Cerebellar nuclear complex (tissue), 1 donor: ENCODE measurements around the gene ADAMTSL2.

Source experiments
- DNase-seq, 2 experiments: peaks; one replicate each; lab custom pipeline; 2025; lab: John Stamatoyannopoulos, UW

Gene ADAMTSL2

DNA sequence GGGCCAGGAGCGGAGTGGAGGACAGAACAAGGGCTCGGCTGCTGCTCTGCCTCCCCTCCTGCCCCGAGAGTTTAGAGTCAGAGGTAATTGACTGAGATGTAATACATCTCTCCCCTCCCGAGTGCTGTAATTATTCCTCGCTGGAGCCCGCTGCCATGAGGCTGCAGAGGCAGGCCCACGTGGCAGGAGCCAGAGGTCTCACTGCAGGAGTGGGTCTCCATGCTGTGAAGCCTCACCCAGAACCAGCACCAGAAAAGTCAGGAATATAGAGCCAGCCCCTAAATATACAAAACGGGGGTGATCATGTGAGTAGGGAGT, 72.2 kb downstream of the ADAMTSL2 start:
- DNase-seq: no peak

GRCh38 chr9:133607381-133607780, 72.9 kb downstream of the ADAMTSL2 start:
- DNase-seq: no peak

DNA sequence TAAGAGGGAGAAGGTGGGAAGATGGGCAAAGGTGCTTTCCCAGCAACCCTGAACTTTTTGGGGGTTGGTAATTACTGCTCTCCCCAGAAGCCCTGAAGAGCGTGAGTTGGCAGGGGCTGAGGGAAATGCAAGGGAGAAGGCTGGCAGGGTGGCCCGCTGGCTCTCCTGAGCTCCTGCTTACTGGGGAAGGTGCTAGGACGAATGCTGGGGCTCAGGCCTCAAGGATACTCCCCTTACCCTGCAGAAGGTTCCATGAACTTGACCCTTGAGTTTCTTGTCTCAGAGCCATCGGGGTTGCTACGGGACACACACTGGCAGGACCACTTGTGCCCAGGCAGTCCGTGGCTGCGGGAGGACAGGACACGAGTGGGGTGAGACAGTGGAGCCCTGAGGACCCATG, 73.5 kb downstream of the ADAMTSL2 start:
- no peak for DNase-seq

DNA sequence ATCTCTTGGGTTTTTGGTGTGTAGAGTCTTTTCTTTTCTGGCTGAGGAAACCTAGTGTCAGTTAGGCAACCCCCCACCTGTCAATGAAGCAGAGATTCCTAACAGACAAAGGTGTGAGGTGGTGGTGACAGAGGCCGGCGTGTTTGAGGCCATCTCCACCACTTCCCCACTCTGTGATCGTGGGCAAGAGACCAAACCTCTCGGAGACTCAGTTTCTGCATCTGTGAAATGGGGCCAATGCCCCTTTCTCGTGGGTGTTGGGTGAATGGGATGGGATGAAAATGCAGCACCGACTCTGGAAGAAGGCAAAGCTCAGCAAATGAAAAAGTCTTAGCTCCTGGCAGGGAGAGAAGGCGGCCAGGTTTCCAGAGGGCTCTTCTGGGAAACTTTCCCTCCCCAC, 73.9 kb downstream of the ADAMTSL2 start:
- no peak for DNase-seq

DNA sequence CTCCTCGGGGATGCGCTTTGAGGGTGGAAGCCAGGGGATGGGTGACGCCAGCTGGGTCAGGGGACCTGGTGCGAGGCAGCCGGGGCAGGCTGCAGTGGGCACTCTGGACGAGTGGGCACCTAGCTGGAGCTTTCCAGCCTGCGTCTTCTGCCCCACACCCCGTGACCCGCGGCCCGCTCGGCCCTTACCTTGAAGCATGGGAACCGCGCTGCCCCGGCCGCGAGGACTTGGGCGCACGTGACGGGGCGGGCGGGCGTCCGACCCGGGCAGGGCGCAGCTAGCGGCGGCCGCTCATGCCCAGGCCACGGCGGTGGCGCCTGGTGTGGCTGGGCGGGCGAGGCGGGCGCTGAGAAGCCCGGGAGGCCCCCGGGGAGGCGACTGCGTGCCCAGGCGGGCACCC, 74.4 kb downstream of the ADAMTSL2 start:
- no peak for DNase-seq

DNA sequence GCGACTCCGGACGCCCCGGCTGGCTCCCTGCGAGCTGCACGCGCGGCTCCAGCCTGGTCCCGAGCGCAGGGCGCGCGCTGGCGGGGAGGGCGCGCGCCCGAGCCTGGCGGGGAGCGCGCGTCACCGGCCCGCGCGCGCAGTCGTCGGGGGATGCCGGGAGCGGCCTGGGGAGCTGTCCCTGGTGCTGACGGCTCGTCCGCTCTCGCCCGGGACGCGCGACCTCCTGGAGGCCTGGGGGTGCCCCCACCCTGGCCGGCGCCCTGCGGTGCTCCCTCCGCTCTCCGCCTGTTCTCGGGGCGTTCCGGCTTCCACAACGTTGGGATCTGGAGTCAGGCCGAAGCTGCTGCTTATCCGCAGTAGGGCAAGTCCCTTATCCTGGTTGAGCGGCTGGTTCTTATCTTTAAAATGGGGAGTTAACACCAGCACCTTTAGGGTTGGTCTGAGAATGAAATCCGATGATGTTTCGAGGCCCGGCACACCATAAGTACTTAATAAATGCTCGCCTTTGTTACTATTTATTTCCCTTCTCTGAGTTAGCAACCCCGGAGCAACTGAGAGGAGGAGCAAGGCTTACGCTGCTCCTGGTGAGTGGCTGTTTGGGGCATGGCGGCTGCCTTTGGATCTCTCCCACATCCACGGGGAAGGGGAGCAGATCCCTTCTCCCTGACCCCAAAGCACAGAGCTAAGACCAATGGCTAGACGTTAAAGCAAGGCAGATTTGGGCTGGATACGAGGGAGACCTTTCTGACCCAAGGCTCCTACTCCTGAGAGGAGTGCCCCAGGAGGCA, 75.0 kb downstream of the ADAMTSL2 start, which contains the start of gene FAM163B:
Gene FAM163B, minus strand, starts transcription at position 79 of the 788 bp plus-strand sequence. CDS start 29,166 bp downstream, outside the sequence.
- no peak for DNase-seq

DNA sequence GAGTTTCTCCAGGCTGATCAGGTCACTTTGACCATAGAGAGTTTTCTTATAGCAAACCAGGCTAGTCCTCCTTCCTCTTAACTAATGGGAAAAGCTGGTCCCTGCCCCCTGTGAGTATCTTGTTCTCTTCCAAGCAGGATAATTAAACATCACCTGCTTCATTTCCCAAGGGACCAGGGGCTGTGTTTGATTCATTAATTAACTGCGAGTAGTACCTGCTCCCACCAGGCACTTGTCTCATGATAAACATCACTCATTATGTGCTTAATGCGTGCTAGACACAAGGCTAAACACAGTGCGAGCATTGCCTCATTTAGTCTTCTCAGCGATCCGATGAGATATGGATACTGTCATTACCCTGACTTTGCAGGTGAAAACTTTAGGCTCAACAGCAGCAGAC, 76.3 kb downstream of the ADAMTSL2 start:
- no peak for DNase-seq

DNA sequence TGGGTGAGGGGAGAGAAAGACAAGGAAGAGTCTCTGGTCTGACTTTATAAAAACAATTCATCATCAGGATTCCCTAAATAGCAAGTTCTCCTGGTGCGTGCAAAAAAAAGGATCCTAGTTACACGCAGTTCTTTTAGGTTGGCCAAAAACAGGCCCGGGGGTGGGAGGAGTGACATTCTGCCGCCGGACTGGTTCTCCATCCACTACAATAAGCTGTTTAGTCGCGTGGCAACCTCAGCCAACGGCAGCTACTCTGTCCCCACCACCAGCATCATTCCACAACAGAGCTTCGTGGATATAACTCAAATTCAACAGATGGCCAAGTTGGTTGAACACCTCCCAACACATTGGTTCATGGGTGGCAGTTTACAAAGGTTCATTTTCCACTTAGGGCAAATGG, 77.5 kb downstream of the ADAMTSL2 start:
- no peak for DNase-seq

GRCh38 chr9:133612816-133613215, 78.3 kb downstream of the ADAMTSL2 start:
- DNase-seq: no peak

DNA sequence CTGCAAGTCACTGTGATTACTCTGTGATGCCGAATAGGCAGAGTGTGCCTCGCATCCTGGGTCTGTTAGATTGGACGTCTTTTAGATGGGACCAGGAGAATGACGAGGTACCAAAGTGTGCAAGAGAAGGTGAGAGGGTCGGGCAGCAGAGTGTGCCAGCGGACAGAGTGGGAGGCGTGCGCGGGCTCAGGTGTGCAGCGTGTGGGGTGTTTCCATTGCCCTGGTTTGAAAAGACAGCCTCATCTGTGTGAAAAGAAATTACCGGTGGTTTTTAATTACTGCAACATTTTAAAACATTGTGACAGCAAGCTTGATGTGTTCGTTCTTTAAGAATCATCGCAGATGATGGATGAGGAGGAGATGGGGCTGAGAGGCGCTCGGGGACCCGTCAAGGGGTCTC, 78.9 kb downstream of the ADAMTSL2 start:
- no peak for DNase-seq

DNA sequence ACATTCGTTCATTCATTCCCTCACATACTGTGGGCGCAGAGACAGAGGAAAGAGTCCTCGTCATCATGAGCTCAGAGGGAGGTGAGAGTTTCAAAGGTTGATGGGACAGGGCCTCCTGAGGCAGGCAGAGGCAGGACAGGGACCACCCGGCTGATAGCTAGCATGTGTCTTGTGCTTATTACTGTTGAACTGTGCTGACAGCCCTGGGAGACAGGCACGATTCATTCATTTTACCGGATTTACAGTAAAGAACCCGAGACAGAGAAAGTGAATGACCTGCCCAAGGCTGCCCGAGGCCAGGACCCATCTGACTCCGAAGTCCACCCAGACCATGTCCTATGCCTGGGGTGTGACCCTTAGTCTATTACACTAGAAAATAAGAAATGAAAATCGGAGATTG, 79.6 kb downstream of the ADAMTSL2 start:
- no peak for DNase-seq

DNA sequence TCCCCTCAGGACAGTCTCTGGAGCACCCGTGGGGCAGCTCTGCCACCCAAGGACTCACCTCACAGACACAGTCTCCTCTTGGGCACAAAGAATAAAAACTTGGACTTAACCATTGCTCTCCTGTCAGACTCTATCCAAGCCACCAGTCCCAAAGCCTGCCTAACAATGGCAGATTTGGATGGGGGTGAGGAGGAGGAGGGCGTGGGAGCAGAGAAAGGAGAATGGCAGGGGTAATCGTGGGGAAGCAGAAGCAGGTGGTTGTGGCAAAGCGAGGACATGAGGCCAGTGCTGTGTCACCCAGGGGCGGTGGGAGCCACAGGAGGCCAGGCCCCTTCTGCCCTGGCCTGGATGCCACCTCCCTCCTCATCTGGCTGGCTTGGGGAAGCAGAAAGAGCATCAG, 80.2 kb downstream of the ADAMTSL2 start:
- DNase-seq: no peak

DNA sequence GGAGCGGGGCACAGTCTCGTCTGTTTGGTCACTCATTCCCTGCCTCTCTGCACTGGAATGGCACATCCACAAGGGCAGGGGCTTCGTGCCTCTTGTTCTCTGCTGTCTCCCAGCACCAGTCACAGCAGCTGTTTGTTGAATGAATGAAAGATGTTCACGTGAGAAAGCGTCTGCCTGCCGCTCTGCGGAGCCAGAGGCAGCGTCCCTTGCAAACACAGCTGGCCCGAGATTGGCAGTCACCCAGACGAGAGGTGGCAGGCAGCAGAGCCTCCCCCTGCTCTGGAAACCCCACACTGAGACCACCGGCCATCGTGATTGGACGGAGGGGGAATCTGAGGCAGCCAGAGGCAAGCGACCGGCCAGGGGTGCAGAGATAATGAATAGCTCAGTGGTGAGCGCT, 80.7 kb downstream of the ADAMTSL2 start:
- no peak for DNase-seq

GRCh38 chr9:133615606-133616188, 81.2 kb downstream of the ADAMTSL2 start:
- DNase-seq: no peak

DNA sequence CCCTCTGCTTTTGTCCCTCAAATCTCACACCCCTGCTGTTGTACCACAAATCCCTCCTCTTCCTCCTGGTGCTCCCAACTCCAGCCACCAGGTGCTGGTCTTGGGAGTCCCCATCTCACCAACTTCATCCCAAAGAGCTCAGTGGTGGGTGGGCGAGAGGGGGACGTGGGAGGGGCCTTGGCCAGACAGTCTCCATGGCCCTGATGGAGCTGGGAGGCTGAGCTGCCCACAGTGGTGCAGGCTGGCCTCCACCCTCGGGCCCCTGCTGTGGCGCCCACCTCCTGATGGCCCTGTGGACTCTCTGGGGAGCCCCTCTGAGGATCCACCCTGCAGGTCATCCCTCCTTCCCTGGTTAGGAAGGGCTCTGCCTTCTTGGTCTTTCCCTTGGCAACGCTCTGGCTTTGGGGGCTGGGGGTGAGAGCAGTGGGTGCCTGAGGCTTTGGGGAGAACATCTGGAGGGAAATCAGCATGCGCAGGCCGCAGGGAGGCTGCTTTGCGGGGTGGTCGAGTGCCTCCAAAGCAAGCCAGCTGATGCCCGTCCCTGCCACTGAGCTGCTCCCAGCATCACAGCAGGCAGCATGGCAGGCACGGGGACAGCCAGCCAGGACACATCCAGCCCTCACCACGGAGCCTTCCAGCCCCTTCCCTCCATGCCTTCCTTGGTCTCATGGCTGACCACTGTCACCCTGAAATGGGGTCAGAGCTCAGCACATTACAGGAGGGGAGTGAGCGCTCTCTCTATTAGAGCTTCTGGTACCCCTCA, 82.3 kb downstream of the ADAMTSL2 start:
- DNase-seq: no peak

GRCh38 chr9:133618726-133619125, 84.2 kb downstream of the ADAMTSL2 start:
- no peak for DNase-seq

DNA sequence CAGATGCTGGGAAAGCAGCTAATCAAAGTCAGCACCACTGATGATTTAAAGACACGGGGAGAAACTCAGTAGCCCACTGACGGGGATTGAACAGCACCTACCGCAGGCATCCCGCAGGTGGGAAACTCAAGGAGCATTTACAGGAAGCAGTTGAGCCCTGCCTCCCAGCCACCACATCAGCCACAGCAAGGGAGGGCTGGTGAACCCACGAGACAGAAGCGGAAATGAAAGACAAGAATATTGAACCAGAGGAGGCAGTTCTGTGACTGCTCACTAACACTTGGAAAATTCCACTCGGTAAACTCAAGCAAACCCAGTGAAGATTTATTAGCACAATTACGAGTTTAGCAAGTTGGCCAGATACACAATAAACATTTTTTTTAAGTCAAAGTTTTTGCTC, 85.3 kb downstream of the ADAMTSL2 start:
- DNase-seq: no peak

GRCh38 chr9:133621725-133622267, 87.3 kb downstream of the ADAMTSL2 start:
- no peak for DNase-seq

GRCh38 chr9:133622555-133622954, 88.1 kb downstream of the ADAMTSL2 start:
- DNase-seq: no peak
